ENCODE measurements around the gene PDE6G.

- no peak for TF ChIP-seq CTCF (IDR thresholded peaks at IDR 0.05)
- no peak for TF ChIP-seq POLR2A (IDR thresholded peaks at IDR 0.05)
These were observed 26.9 kb upstream of the PDE6G start for GRCh38 chr17:81683208-81683583.

All from body of pancreas (tissue), 4 donors.